Heart right ventricle (tissue), 16 donors: ENCODE data around the gene GDF9. TPM values are rescaled to one million over a fixed set of nuclear protein-coding genes. Genes with fewer than 3 reads are reported as not detected.

Source experiments
- ATAC-seq, 8 donors: fragments of 200-7000 bp; cut with Tn5 transposase; one replicate each; pipeline ENCODE4 v1.9.1; 2020; ENCODE audit warnings: mild to moderate bottlenecking in 8 of 8, moderate library complexity in 8 of 8, moderate number of reproducible peaks in 1 of 8
- DNase-seq, 2 donors: peaks; one replicate each; pipeline ENCODE4 v3.0.0-alpha.2; 2020
- H3K27ac ChIP-seq, 10 donors: fragments of 200-600 bp; sonication (generic) in 2 of 10; one replicate each; pipeline versions ENCODE4 v1.5.0 to v1.8.0; 2020 to 2022; ENCODE audit warnings: mild to moderate bottlenecking in 3 of 10
- H3K27me3 ChIP-seq, 7 donors: fragments of 200-600 bp; one replicate each; pipeline ENCODE4 v1.8.0; 2021 to 2022; ENCODE audit warnings: mild to moderate bottlenecking in 2 of 7
- H3K36me3 ChIP-seq, 9 donors: fragments of 200-600 bp; sonication (generic) in 1 of 9; one replicate each; pipeline versions ENCODE4 v1.5.0 to v1.8.0; 2020 to 2022; ENCODE audit warnings: mild to moderate bottlenecking in 2 of 9
- H3K4me1 ChIP-seq, 9 donors: fragments of 200-600 bp; sonication (generic) in 1 of 9; one replicate each; pipeline versions ENCODE4 v1.5.0 to v1.8.0; 2020 to 2022; ENCODE audit warnings: mild to moderate bottlenecking in 4 of 9
- H3K4me3 ChIP-seq, 10 donors: fragments of 200-600 bp; sonication (generic) in 2 of 10; one replicate each; pipeline versions ENCODE4 v1.5.0 to v1.8.0; 2020 to 2022; ENCODE audit warnings: mild to moderate bottlenecking in 7 of 10, moderate library complexity in 2 of 10
- H3K9me3 ChIP-seq, 11 donors: fragments of 200-600 bp in 10 of 11; sonication (generic) in 2 of 11; one replicate each; pipeline versions ENCODE4 v1.5.0 to v1.8.0; 2013 to 2022; ENCODE audit warnings: mild to moderate bottlenecking in 2 of 11, control low read depth in 1 of 11, moderate library complexity in 1 of 11
- WGBS, 2 donors: extraction: QIAGEN DNeasy Blood & Tissue Kit; methylation state at CpG; one replicate each; pipeline ENCODE4 v1.1.7; 2013; ENCODE audit warnings: inconsistent platforms in 1 of 2; 5-methylcytosine and 5-hydroxymethylcytosine counted together
- intact Hi-C, 10 donors: fragments of 100-400 bp; cut with DNase I; formaldehyde crosslinking; loops; one replicate each; pipeline versions ENCODE4 v1.11.1 to v1.14.2; 2022
- polyA plus RNA-seq, 2 donors: library from polyadenylated mRNA; stranded (reverse); fragments of 200-250 nt; gene quantifications; one replicate each; pipeline ENCODE4 v1.2.3, GENCODE V29; 2013
- total RNA-seq, 10 donors: library from RNA; stranded (reverse); fragmentation: NEBNext Ultra II Directional in 3 of 10; extraction: Animal tissue kit (Norgen Biotek cat#: 25700) in 3 of 10; gene quantifications; one replicate each; pipeline versions ENCODE4 v1.2.1 to v1.2.4, GENCODE V29; 2021 to 2023
- TF ChIP-seq, protein P1 (sequence below), 9 donors: fragments of 200-600 bp; sonication (generic) in 2 of 9; IDR thresholded peaks; one replicate each; pipeline versions ENCODE4 v1.5.0 to v1.8.0; 2021 to 2022; ENCODE audit warnings: antibody characterized with exemption in 9 of 9, mild to moderate bottlenecking in 5 of 9, moderate library complexity in 1 of 9
- donor health status: Arrhythmogenic right ventricular cardiomyopathy.
- donor health status: ischemic (EF 13 %, LVEDD 7.1; RV severe dilation, severe dysfunction).
- donor health status: healthy with polysubstance abuse.
- donor health status: DM: no; HTN: yes; CAD: no.
- donor health status: DM: no; HTN: no; CAD: no.
- donor health status: ischemic (EF 25% LVEDD 6.9; RV normal size, moderate dysfunction).
- donor health status: ischemic (EF 25% LVEDD 5.7; RV mildly dilated, moderate dysfunction).
- donor health status: healthy.
- donor health status: DM: yes; HTN: yes; CAD: no.
- donor health status: Ischemic cardiomyopathy.
- donor health status: ischemic (EF 35%, LVEDD 5.7; RV mildly dilated, moderate dysfunction).
- donor health status: nonischemic (EF 11% LVEDD 7.7; RV severe dilation, severe dysfunction).
- donor health status: DM: yes; HTN: yes; CAD: no.
- donor health status: PGD.
- donor health status: ischemic (EF 29% LVEDD 5.4; RV normal size, mild dysfunction).
- donor health status: nonischemic (EF 23%, LVEDD 6.1; RV moderate dilation, normal function).

Gene GDF9
- total and polyA plus RNA-seq, 12 donors, result 0.10 to 0.82 (median 0.32) TPM; not detected in 1

DNA sequence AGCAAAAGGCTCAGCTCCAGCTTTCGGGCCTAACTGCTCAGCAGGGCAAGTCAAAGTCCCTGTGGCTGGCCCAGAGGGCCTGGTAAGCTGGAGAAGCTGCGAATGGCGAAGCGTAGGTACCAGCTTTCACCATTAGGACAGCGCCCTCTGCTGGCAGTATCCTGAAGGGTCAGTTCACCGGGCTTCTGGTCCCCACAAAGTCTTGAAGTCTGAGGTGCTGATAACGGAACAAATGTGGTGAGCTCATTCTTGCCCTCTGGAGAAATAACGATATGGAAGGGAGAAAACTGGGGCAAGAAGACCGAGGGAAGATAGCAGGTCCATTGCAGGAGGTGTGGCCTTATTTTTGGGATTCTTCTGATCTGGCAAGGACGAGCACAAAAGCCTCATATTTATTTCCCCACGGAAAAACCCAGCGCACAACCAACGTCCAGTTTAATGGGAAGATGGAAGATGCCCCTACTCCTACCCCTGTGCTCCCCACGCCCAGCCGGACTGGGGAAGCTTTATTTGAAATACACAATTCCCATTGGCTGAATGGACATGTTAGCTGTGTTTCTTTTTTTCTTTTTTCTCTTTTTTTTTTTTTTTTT lies 46.0 kb downstream of the GDF9 start:
- ATAC-seq (peak; percentile 68 to 91 (median 85)), DNase-seq (peak; percentile 88 to 91)
- TF ChIP-seq, protein P1, sequence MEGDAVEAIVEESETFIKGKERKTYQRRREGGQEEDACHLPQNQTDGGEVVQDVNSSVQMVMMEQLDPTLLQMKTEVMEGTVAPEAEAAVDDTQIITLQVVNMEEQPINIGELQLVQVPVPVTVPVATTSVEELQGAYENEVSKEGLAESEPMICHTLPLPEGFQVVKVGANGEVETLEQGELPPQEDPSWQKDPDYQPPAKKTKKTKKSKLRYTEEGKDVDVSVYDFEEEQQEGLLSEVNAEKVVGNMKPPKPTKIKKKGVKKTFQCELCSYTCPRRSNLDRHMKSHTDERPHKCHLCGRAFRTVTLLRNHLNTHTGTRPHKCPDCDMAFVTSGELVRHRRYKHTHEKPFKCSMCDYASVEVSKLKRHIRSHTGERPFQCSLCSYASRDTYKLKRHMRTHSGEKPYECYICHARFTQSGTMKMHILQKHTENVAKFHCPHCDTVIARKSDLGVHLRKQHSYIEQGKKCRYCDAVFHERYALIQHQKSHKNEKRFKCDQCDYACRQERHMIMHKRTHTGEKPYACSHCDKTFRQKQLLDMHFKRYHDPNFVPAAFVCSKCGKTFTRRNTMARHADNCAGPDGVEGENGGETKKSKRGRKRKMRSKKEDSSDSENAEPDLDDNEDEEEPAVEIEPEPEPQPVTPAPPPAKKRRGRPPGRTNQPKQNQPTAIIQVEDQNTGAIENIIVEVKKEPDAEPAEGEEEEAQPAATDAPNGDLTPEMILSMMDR (IDR thresholded peaks at IDR 0.05), result peak; percentile 87 to 93 (median 92)
- no peaks in the 10 kb centered on the region for H3K9me3 ChIP-seq
- peaks cover 0 to 49% (median 3%) of the 10 kb centered on the region in 7 donors for H3K27me3 ChIP-seq
- H3K4me1 ChIP-seq, result peaks cover 0 to 18% (median 8%) of the 10 kb centered on the region in 9 donors
- H3K27ac ChIP-seq, result no peak overlapping the region
- H3K36me3 ChIP-seq, result peaks cover 0 to 20% (median 0%) of the 10 kb centered on the region in 9 donors
- 23 to 26% methylated on average over 15 of the region's 15 CpGs for WGBS, 2 donors
- intact Hi-C loops, result loop anchor here in 9 of 10 donors (2.0 to 10.0 kb wide), 11 partner anchors 63 to 445 kb away; partner anchors contain the start of genes CCNI2 (in 2 of the 9) and KIF3A (in 1 of the 9)
- H3K4me3 ChIP-seq, result peak overlapping the region in 2 of 10 donors; percentile 13 to 21

DNA sequence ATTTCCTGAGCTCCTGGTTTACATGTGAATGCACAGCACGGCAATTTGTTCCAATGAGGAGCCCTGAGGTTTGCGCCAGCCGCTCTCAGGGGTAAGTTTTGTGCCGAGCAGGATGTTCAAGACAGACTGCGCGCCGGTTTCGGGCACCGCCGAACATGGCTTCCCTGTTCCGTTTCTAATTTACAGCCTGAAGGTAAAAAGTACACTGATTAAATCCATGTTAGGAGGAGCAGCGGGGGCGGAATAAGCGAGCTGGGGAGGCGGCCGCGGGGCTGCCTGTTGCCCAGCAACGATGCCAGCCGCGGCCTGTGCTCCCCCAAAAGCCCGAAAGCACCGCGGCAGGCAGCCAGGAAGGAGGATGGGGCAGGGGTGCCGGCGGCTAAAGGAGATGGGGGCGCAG lies 46.8 kb downstream of the GDF9 start:
- Histone ChIP-seq H3K36me3 (peaks cover 0 to 12% (median 0%) of the 10 kb centered on the region in 9 donors), H3K27ac (no peak overlapping the region), H3K9me3 (no peaks in the 10 kb centered on the region), H3K27me3 (peaks cover 0 to 49% (median 3%) of the 10 kb centered on the region in 7 donors), H3K4me3 (peak overlapping the region in 4 of 10 donors; percentile 13 to 21 (median 14)), H3K4me1 (peaks cover 0 to 17% (median 8%) of the 10 kb centered on the region in 9 donors)
- TF ChIP-seq, protein P1 (IDR thresholded peaks at IDR 0.05), result no peak
- ATAC-seq (peak in 1 of 8 donors; percentile 7), DNase-seq (no peak)
- intact Hi-C loops, result loop anchor here in 7 of 10 donors (5.0 to 10.0 kb wide), 8 partner anchors 47 to 437 kb away; partner anchors contain the start of gene CCNI2 (in 1 of the 7)
- WGBS, 2 donors, result 33 to 34% methylated on average over 26 of the region's 26 CpGs

DNA sequence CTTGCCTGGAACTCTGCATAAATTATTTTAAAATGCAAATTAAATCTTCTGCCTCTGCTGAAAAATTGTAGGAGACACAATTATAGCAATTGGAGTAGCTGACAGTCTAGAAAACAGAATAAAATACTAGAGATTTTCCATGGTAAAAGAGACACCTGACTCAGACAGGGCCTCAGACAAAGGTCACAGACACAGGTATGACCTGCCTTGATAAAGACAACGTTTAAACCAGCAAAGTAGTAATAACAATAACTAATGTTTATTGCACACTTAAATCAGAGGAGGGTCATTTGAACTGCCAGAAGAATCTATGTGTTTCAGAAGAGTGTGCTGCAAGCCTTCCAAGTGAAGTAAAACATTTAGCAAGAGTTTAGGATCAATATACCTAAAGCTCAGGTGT lies 49.3 kb downstream of the GDF9 start:
- DNase-seq, result no peak
- Histone ChIP-seq H3K27me3 (peaks cover 2 to 52% (median 25%) of the 10 kb centered on the region in 7 donors), H3K4me3 (no peak overlapping the region), H3K9me3 (no peaks in the 10 kb centered on the region), H3K36me3 (no peaks in the 10 kb centered on the region), H3K27ac (no peak overlapping the region), H3K4me1 (peaks cover 0 to 27% (median 12%) of the 10 kb centered on the region in 9 donors)
- TF ChIP-seq, protein P1 (IDR thresholded peaks at IDR 0.05), result no peak
- intact Hi-C loops, result loop anchor here in 7 of 10 donors (5.0 to 10.0 kb wide), 8 partner anchors 45 to 435 kb away; partner anchors contain the start of gene CCNI2 (in 1 of the 7)
- no peak for ATAC-seq
- WGBS, 2 donors, result 62 to 67% methylated on average over 1 of the region's 1 CpG

DNA sequence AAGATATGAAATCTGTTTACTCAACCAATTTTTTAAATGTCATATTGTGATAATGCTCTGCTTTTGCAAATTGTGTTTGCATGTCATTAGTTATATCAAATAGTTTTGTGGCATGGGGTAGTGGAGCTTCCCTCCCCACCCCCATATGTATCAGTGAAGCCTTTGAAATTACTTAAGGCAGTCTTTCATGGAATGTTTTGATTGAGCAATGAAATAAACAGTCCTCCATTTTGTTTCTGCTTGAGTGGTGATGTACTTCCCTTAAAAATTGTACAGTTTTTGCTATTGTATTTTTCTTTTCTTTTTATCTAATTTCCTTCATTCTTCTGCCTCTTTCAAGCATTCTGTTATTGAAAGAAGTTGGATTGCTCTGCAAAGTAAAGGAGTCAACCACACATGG lies 49.7 kb downstream of the GDF9 start:
- Histone ChIP-seq H3K4me3 (no peak overlapping the region), H3K27ac (no peak overlapping the region), H3K27me3 (peaks cover 6 to 57% (median 30%) of the 10 kb centered on the region in 7 donors), H3K36me3 (no peaks in the 10 kb centered on the region), H3K9me3 (no peaks in the 10 kb centered on the region), H3K4me1 (peaks cover 0 to 27% (median 12%) of the 10 kb centered on the region in 9 donors)
- DNase-seq (no peak), ATAC-seq (no peak)
- TF ChIP-seq, protein P1 (IDR thresholded peaks at IDR 0.05), result no peak
- intact Hi-C loops, result loop anchor here in 7 of 10 donors (5.0 to 10.0 kb wide), 8 partner anchors 44 to 434 kb away; partner anchors contain the start of gene CCNI2 (in 1 of the 7)
